HG03103 (cell line): Measurements from ENCODE around the gene TRHDE.

Experiments used
- ATAC-seq: cut with Tn5 transposase; IDR thresholded peaks from one replicate; pipeline ENCODE4 v1.9.1; 2021; ENCODE audit warnings: low read depth; ENCODE audit not compliant: unreplicated experiment

The TRHDE gene

GRCh38 chr12:72313806-72314205, 41.6 kb downstream of the TRHDE start:
- ATAC-seq = no peak

- no peak for ATAC-seq
Observed at GRCh38 chr12:72315858-72316257, 43.7 kb downstream of the TRHDE start.

GRCh38 chr12:72318341-72318740, 46.2 kb downstream of the TRHDE start:
- no peak for ATAC-seq

GRCh38 chr12:72323881-72324280, 51.7 kb downstream of the TRHDE start:
- ATAC-seq = no peak

- ATAC-seq = no peak
Observed at GRCh38 chr12:72330301-72330700, 58.1 kb downstream of the TRHDE start.

- no peak for ATAC-seq
Observed at GRCh38 chr12:72330784-72331183, 58.6 kb downstream of the TRHDE start.

- no peak for ATAC-seq
Observed at GRCh38 chr12:72337382-72337781, 65.2 kb downstream of the TRHDE start.

GRCh38 chr12:72337946-72338345, 65.8 kb downstream of the TRHDE start:
- ATAC-seq = no peak

- ATAC-seq = no peak
Observed at GRCh38 chr12:72338437-72338836, 66.3 kb downstream of the TRHDE start.

- ATAC-seq = peak; percentile 97
Observed at GRCh38 chr12:72346363-72346944, 74.3 kb downstream of the TRHDE start.

GRCh38 chr12:72349491-72349890, 77.3 kb downstream of the TRHDE start:
- no peak for ATAC-seq

- ATAC-seq = no peak
Observed at GRCh38 chr12:72359416-72359815, 87.2 kb downstream of the TRHDE start.

- no peak for ATAC-seq
Observed at GRCh38 chr12:72365151-72365550, 93.0 kb downstream of the TRHDE start.

- no peak for ATAC-seq
Observed at GRCh38 chr12:72366255-72366654, 94.1 kb downstream of the TRHDE start.

GRCh38 chr12:72368298-72368697, 96.1 kb downstream of the TRHDE start:
- ATAC-seq = no peak

- ATAC-seq = no peak
Observed at GRCh38 chr12:72368719-72369422, 96.7 kb downstream of the TRHDE start.

GRCh38 chr12:72369423-72369959, 97.3 kb downstream of the TRHDE start:
- no peak for ATAC-seq

- ATAC-seq = no peak
Observed at GRCh38 chr12:72380441-72380840, 108.3 kb downstream of the TRHDE start.

GRCh38 chr12:72388322-72388721, 116.2 kb downstream of the TRHDE start:
- no peak for ATAC-seq

GRCh38 chr12:72390146-72390545, 118.0 kb downstream of the TRHDE start:
- ATAC-seq = no peak

GRCh38 chr12:72406111-72406510, 133.9 kb downstream of the TRHDE start:
- ATAC-seq = no peak

GRCh38 chr12:72432037-72432604, 160.0 kb downstream of the TRHDE start:
- ATAC-seq = no peak
